GM12878 (cell line): Measurements from ENCODE around the gene RNF121. TPM values are rescaled to one million over a fixed set of nuclear protein-coding genes. Genes with fewer than 3 reads are reported as not detected.

Source experiments
- CREM ChIP-seq: IDR thresholded peaks from 2 replicates; pipeline ENCODE4 v1.6.1; 2014; ENCODE audit warnings: antibody characterized with exemption, low read depth
- EZH2 ChIP-seq: IDR thresholded peaks from 2 replicates; pipeline ENCODE4 v1.6.1; 2012; ENCODE audit warnings: low read depth, mild to moderate bottlenecking, control low read depth, inconsistent platforms, low read length, borderline replicate concordance; ENCODE audit not compliant: control insufficient read depth
- LARP7 ChIP-seq: fragments of 450-650 bp; IDR thresholded peaks from 2 replicates; pipeline ENCODE4 v1.6.1; 2017; ENCODE audit warnings: mild to moderate bottlenecking
- MTA2 ChIP-seq: fragments of 450-650 bp; IDR thresholded peaks from 2 replicates; pipeline ENCODE4 v1.6.1; 2016; ENCODE audit warnings: low read depth, mild to moderate bottlenecking, moderate library complexity
- NR2F1 ChIP-seq: fragments of 450-650 bp; conservative IDR thresholded peaks from 2 replicates; pipeline ENCODE4 v1.6.1; 2017; ENCODE audit warnings: mild to moderate bottlenecking
- RUNX3 ChIP-seq: IDR thresholded peaks from 2 replicates; pipeline ENCODE4 v1.6.1; 2012; ENCODE audit warnings: low read length, inconsistent platforms
- SREBF1 ChIP-seq: IDR thresholded peaks from 2 replicates; pipeline ENCODE4 v1.6.1; 2012; ENCODE audit warnings: mild to moderate bottlenecking, low read length
- SREBF2 ChIP-seq: IDR thresholded peaks from 2 replicates; pipeline ENCODE4 v1.6.1; 2012; ENCODE audit warnings: mild to moderate bottlenecking, low read length
- SUZ12 ChIP-seq: fragments of 200-600 bp; sonication (generic); IDR thresholded peaks from one replicate; pipeline ENCODE4 v1.6.1; 2018; ENCODE audit warnings: antibody characterized with exemption, mild to moderate bottlenecking; ENCODE audit not compliant: unreplicated experiment
- TCF12 ChIP-seq: IDR thresholded peaks from 2 replicates; pipeline ENCODE4 v1.6.1; 2011; ENCODE audit warnings: low read depth, mild to moderate bottlenecking, low read length
- polyA plus RNA-seq, 11 experiments: library from polyadenylated mRNA; depleted of rRNA in 4 of 11; unstranded in 6 of 11; stranded (reverse) in 5 of 11; fragments of >200 nt; fragmentation: Nextera tagmentation in 4 of 11; fragmentation: Illumina TruSeq in 1 of 11; extraction: Ambion mirVana in 4 of 11; extraction: Trizol in 1 of 11; gene quantifications; 1 replicate in 1 of 11; 2 replicates in 10 of 11; pipeline versions ENCODE4 v1.2.1 to v1.2.3, GENCODE V29; 2011 to 2016; ENCODE audit warnings: inconsistent platforms in 2 of 11, missing spikeins in 2 of 11, low read depth in 1 of 11
- total RNA-seq, 4 experiments: library from RNA; depleted of rRNA in 3 of 4; stranded (reverse); fragments of >200 nt in 3 of 4; fragmentation: Illumina TruSeq in 1 of 4; extraction: Trizol in 1 of 4; gene quantifications; 2 replicates each; pipeline versions ENCODE4 v1.2.1 to v1.2.3, GENCODE V29; 2013 to 2021
- TF ChIP-seq, protein P1 (sequence below): fragments of 450-650 bp; IDR thresholded peaks from 2 replicates; pipeline ENCODE4 v1.6.1; 2018; ENCODE audit warnings: borderline replicate concordance, mild to moderate bottlenecking; ENCODE audit not compliant: partially characterized antibody
- TF ChIP-seq, protein P2 (sequence below): IDR thresholded peaks from 2 replicates; pipeline ENCODE4 v1.6.1; 2012; ENCODE audit warnings: low read depth, low read length, improper control_type of control experiment
- TF ChIP-seq, protein P3 (sequence below): IDR thresholded peaks from 2 replicates; pipeline ENCODE4 v1.6.1; 2011; ENCODE audit warnings: borderline replicate concordance, low read depth, mild to moderate bottlenecking, moderate library complexity, low read length; ENCODE audit not compliant: insufficient read depth, poor library complexity, severe bottlenecking
- TF ChIP-seq, protein P4 (sequence below): fragments of 450-650 bp; conservative IDR thresholded peaks from 2 replicates; pipeline ENCODE4 v1.6.1; 2017; ENCODE audit warnings: mild to moderate bottlenecking, moderate library complexity
- TF ChIP-seq, protein P5 (sequence below): fragments of 450-650 bp; IDR thresholded peaks from 2 replicates; pipeline ENCODE4 v1.6.1; 2016; ENCODE audit warnings: mild to moderate bottlenecking, moderate library complexity, borderline replicate concordance

RNF121 gene
- total and polyA plus RNA-seq, 10 of the 15 experiments (the other 5 are each of a cell fraction or from before 2014, with no cell fraction given), result 8.6 to 73.7 (median 32.7) TPM

DNA sequence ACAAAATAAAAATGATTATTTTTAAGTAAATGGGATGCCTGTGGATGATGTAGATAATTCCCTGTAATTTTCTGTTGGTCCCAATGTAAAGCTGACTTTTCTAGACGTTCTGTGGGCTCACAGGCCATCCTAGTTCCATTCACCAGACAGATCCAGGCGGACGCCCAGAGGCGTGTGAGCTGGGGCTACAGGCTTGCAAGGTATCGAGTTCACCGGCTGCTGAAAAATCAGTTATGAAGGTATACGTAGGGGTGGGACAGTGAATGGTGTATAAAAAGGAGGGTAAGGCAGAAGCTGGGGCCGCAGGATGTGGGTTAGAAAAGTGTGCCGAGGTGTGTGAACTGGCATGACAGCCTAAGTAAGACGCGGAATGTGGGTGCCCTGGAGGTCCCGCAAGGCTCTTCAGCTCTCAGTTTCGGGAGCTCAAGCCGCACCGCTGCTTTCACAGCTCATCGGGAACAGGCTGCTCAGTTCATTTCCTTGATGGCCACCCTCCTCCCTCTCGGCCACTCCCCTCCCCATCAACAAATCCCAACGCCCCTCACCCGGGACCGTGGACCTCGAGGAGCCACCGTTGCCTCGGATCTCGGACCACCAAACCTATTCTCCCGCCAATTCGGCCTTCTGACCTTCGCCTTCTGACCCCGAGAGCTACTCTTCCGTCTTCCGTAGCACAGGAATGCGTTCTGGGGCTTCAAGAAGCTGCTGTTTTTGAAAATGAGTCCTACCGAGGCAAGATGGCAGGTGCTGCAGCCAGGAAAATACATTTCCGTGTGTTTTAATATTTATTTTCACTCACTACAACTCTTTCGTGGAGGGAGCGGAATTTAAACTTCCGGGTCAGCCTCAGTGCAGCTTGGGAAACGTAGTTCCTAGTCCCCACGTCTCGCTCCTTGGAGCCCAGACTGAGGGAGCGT is 768 bp upstream of the RNF121 start, which contains the start of gene XNDC1N (continued):
- TF ChIP-seq, protein P1, sequence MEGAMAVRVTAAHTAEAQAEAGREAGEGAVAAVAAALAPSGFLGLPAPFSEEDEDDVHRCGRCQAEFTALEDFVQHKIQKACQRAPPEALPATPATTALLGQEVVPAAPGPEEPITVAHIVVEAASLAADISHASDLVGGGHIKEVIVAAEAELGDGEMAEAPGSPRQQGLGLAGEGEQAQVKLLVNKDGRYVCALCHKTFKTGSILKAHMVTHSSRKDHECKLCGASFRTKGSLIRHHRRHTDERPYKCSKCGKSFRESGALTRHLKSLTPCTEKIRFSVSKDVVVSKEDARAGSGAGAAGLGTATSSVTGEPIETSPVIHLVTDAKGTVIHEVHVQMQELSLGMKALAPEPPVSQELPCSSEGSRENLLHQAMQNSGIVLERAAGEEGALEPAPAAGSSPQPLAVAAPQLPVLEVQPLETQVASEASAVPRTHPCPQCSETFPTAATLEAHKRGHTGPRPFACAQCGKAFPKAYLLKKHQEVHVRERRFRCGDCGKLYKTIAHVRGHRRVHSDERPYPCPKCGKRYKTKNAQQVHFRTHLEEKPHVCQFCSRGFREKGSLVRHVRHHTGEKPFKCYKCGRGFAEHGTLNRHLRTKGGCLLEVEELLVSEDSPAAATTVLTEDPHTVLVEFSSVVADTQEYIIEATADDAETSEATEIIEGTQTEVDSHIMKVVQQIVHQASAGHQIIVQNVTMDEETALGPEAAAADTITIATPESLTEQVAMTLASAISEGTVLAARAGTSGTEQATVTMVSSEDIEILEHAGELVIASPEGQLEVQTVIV, result peak; percentile 71
- TF ChIP-seq NR2F1 (peak; percentile 95), SREBF1 (peak; percentile 96), CREM (peak; percentile 33; the same call in 1 of the 2 replicates), TCF12 (no peak), LARP7 (0 out of 2 replicates have a peak, but pooled peaks have one; percentile 63), MTA2 (peak; percentile 100), EZH2 (0 out of 2 replicates have a peak, but pooled peaks have one; percentile 34), SREBF2 (peak; percentile 36; the same call in 1 of the 2 replicates), RUNX3 (peak; percentile 24; the same call in 1 of the 2 replicates), SUZ12 (no peak)
- TF ChIP-seq, protein P2, sequence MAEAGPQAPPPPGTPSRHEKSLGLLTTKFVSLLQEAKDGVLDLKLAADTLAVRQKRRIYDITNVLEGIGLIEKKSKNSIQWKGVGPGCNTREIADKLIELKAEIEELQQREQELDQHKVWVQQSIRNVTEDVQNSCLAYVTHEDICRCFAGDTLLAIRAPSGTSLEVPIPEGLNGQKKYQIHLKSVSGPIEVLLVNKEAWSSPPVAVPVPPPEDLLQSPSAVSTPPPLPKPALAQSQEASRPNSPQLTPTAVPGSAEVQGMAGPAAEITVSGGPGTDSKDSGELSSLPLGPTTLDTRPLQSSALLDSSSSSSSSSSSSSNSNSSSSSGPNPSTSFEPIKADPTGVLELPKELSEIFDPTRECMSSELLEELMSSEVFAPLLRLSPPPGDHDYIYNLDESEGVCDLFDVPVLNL, result peak; percentile 78
- TF ChIP-seq, protein P3, sequence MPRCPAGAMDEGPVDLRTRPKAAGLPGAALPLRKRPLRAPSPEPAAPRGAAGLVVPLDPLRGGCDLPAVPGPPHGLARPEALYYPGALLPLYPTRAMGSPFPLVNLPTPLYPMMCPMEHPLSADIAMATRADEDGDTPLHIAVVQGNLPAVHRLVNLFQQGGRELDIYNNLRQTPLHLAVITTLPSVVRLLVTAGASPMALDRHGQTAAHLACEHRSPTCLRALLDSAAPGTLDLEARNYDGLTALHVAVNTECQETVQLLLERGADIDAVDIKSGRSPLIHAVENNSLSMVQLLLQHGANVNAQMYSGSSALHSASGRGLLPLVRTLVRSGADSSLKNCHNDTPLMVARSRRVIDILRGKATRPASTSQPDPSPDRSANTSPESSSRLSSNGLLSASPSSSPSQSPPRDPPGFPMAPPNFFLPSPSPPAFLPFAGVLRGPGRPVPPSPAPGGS, result no peak
- TF ChIP-seq, protein P4, sequence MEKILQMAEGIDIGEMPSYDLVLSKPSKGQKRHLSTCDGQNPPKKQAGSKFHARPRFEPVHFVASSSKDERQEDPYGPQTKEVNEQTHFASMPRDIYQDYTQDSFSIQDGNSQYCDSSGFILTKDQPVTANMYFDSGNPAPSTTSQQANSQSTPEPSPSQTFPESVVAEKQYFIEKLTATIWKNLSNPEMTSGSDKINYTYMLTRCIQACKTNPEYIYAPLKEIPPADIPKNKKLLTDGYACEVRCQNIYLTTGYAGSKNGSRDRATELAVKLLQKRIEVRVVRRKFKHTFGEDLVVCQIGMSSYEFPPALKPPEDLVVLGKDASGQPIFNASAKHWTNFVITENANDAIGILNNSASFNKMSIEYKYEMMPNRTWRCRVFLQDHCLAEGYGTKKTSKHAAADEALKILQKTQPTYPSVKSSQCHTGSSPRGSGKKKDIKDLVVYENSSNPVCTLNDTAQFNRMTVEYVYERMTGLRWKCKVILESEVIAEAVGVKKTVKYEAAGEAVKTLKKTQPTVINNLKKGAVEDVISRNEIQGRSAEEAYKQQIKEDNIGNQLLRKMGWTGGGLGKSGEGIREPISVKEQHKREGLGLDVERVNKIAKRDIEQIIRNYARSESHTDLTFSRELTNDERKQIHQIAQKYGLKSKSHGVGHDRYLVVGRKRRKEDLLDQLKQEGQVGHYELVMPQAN, result peak; percentile 91
- TF ChIP-seq, protein P5, sequence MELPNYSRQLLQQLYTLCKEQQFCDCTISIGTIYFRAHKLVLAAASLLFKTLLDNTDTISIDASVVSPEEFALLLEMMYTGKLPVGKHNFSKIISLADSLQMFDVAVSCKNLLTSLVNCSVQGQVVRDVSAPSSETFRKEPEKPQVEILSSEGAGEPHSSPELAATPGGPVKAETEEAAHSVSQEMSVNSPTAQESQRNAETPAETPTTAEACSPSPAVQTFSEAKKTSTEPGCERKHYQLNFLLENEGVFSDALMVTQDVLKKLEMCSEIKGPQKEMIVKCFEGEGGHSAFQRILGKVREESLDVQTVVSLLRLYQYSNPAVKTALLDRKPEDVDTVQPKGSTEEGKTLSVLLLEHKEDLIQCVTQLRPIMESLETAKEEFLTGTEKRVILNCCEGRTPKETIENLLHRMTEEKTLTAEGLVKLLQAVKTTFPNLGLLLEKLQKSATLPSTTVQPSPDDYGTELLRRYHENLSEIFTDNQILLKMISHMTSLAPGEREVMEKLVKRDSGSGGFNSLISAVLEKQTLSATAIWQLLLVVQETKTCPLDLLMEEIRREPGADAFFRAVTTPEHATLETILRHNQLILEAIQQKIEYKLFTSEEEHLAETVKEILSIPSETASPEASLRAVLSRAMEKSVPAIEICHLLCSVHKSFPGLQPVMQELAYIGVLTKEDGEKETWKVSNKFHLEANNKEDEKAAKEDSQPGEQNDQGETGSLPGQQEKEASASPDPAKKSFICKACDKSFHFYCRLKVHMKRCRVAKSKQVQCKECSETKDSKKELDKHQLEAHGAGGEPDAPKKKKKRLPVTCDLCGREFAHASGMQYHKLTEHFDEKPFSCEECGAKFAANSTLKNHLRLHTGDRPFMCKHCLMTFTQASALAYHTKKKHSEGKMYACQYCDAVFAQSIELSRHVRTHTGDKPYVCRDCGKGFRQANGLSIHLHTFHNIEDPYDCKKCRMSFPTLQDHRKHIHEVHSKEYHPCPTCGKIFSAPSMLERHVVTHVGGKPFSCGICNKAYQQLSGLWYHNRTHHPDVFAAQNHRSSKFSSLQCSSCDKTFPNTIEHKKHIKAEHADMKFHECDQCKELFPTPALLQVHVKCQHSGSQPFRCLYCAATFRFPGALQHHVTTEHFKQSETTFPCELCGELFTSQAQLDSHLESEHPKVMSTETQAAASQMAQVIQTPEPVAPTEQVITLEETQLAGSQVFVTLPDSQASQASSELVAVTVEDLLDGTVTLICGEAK, result peak; percentile 99
